ENCODE results near the gene LIPG.

Gene LIPG

DNA sequence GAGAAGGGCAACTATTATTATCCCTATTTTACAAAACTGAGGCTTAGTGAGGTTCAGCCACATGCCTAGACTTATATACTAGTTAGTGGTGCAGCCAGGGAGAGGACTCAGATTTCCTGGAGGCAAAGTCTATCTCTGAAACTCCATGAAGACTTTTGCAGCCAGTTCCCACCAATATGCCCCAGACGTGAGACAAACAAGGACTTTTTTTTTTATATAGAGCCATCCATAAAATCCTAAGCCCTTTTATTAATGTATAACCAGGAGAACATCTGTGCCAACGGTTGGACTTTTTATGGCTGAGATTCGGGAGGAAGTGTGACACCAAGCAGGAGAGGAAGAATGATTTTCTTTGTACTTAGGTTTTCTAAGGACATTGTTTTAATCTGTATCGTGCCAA lies 29.9 kb downstream of the LIPG start:
- no peak for DNase-seq (ENCODE audit: low spot score)

DNA sequence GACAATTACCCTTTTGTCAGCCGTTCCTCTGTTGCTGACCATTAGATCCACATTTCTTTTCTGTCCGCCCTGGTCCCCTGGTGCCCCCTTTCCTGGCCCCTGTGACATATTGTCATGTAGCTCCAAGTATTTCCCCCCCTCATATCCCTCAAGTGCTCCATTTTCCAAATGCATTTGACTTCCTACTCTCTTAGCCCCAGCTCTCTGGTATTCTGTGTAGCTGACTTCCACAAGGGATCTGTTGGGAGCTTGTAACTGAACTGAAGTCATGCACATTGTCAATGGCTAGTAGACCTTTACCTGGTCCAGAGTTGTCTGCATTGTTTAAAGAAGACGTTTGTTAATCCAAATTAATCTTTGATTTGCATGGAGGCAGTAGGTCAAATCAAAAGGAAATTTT lies 34.8 kb downstream of the LIPG start:
- H3K27ac Mint-ChIP-seq: no peak overlapping the region
- H3K9me3 Mint-ChIP-seq: no peaks in the 10 kb centered on the region
- H3K4me1 Mint-ChIP-seq (ENCODE audit: low read depth): peaks cover 4% of the 10 kb centered on the region
- H3K36me3 Mint-ChIP-seq (ENCODE audit: low read depth): no peaks in the 10 kb centered on the region
- no peak overlapping the region for H3K4me3 Mint-ChIP-seq
- H3K27me3 Mint-ChIP-seq (ENCODE audit: low read depth): peaks cover 12% of the 10 kb centered on the region
- no peak for DNase-seq (ENCODE audit: low spot score)

More for the DNA sequence above, 29.9 kb downstream of the LIPG start:
- no peaks in the 10 kb centered on the region for H3K36me3 Mint-ChIP-seq (ENCODE audit: low read depth)
- peaks cover 8% of the 10 kb centered on the region for H3K27me3 Mint-ChIP-seq (ENCODE audit: low read depth)
- H3K4me1 Mint-ChIP-seq (ENCODE audit: low read depth): no peaks in the 10 kb centered on the region
- H3K4me3 Mint-ChIP-seq: no peak overlapping the region
- H3K27ac Mint-ChIP-seq: no peak overlapping the region
- no peaks in the 10 kb centered on the region for H3K9me3 Mint-ChIP-seq

- peaks cover 4% of the 10 kb centered on the region for H3K4me1 Mint-ChIP-seq (ENCODE audit: low read depth)
Observed at GRCh38 chr18:49597157-49597931, 35.5 kb downstream of the LIPG start.

GRCh38 chr18:49601211-49601610 lies 39.4 kb downstream of the LIPG start:
- no peaks in the 10 kb centered on the region for H3K9me3 Mint-ChIP-seq
- peaks cover 35% of the 10 kb centered on the region for H3K27me3 Mint-ChIP-seq (ENCODE audit: low read depth)
- no peaks in the 10 kb centered on the region for H3K36me3 Mint-ChIP-seq (ENCODE audit: low read depth)
- peaks cover 4% of the 10 kb centered on the region for H3K4me1 Mint-ChIP-seq (ENCODE audit: low read depth)
- no peak overlapping the region for H3K4me3 Mint-ChIP-seq
- no peak for DNase-seq (ENCODE audit: low spot score)
- no peak overlapping the region for H3K27ac Mint-ChIP-seq

More at GRCh38 chr18:49597157-49597931, 35.5 kb downstream of the LIPG start:
- Mint-ChIP-seq H3K27me3 (ENCODE audit: low read depth) (peaks cover 15% of the 10 kb centered on the region), H3K4me3 (no peak overlapping the region), H3K9me3 (no peaks in the 10 kb centered on the region), H3K36me3 (ENCODE audit: low read depth) (no peaks in the 10 kb centered on the region), H3K27ac (no peak overlapping the region)
- no peak for DNase-seq (ENCODE audit: low spot score)

GRCh38 chr18:49608366-49609255 lies 46.8 kb downstream of the LIPG start:
- Mint-ChIP-seq H3K36me3 (ENCODE audit: low read depth) (no peaks in the 10 kb centered on the region), H3K4me3 (no peak overlapping the region), H3K27ac (no peak overlapping the region), H3K4me1 (ENCODE audit: low read depth) (no peaks in the 10 kb centered on the region), H3K27me3 (ENCODE audit: low read depth) (peaks cover 19% of the 10 kb centered on the region), H3K9me3 (no peaks in the 10 kb centered on the region)
- DNase-seq (ENCODE audit: low spot score): no peak

DNA sequence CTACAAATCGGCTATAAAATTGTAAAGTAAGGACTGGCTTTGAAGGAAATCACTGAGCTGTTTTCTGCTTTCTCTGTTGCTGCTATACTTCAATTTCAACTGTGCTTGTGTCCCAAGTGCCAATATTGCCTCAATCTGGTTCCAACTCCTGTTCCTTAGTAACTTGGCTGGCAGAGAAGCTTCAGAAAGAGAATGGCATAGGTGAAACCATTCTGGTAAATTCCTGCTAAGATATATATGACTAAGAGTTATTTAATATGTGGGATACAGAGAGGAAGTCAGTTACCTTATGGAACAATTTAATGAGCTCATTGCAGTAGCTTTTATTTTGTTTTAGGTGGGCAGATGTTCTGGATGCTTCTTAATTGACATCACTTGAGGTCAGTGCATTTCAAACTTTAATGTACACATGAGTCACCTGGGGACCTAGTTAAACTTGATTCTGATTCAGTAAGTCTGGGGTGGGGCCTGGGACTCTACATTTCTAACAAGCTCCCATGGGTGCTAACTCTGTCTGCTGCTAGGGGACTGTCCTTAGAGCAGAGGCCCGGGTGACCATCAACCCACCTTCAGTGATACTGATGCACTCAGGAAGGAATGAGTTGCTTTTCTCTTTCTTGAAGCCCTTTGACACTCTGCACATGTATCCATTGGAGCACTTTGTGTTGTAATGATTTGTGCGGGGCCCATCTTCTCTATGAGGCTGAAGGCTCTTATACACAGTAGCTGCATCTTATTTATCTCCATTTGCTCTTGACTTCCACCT lies 47.6 kb downstream of the LIPG start:
- no peak for DNase-seq (ENCODE audit: low spot score)
- no peak overlapping the region for H3K27ac Mint-ChIP-seq
- H3K4me1 Mint-ChIP-seq (ENCODE audit: low read depth): no peaks in the 10 kb centered on the region
- H3K4me3 Mint-ChIP-seq: no peak overlapping the region
- no peaks in the 10 kb centered on the region for H3K9me3 Mint-ChIP-seq
- H3K27me3 Mint-ChIP-seq (ENCODE audit: low read depth): peaks cover 13% of the 10 kb centered on the region
- H3K36me3 Mint-ChIP-seq (ENCODE audit: low read depth): no peaks in the 10 kb centered on the region

GRCh38 chr18:49610022-49610445 lies 48.2 kb downstream of the LIPG start:
- H3K27ac Mint-ChIP-seq: no peak overlapping the region
- peaks cover 12% of the 10 kb centered on the region for H3K27me3 Mint-ChIP-seq (ENCODE audit: low read depth)
- no peaks in the 10 kb centered on the region for H3K36me3 Mint-ChIP-seq (ENCODE audit: low read depth)
- no peaks in the 10 kb centered on the region for H3K4me1 Mint-ChIP-seq (ENCODE audit: low read depth)
- H3K4me3 Mint-ChIP-seq: no peak overlapping the region
- no peaks in the 10 kb centered on the region for H3K9me3 Mint-ChIP-seq
- DNase-seq (ENCODE audit: low spot score): no peak

GRCh38 chr18:49611316-49611715 lies 49.5 kb downstream of the LIPG start:
- Mint-ChIP-seq H3K9me3 (no peaks in the 10 kb centered on the region), H3K4me1 (ENCODE audit: low read depth) (no peaks in the 10 kb centered on the region), H3K4me3 (no peak overlapping the region), H3K36me3 (ENCODE audit: low read depth) (no peaks in the 10 kb centered on the region), H3K27me3 (ENCODE audit: low read depth) (peaks cover 4% of the 10 kb centered on the region), H3K27ac (no peak overlapping the region)
- DNase-seq (ENCODE audit: low spot score): no peak

GRCh38 chr18:49612515-49613033 lies 50.7 kb downstream of the LIPG start:
- no peaks in the 10 kb centered on the region for H3K9me3 Mint-ChIP-seq
- H3K36me3 Mint-ChIP-seq (ENCODE audit: low read depth): no peaks in the 10 kb centered on the region
- no peaks in the 10 kb centered on the region for H3K4me1 Mint-ChIP-seq (ENCODE audit: low read depth)
- no peak overlapping the region for H3K4me3 Mint-ChIP-seq
- H3K27ac Mint-ChIP-seq: no peak overlapping the region
- DNase-seq (ENCODE audit: low spot score): no peak
- H3K27me3 Mint-ChIP-seq (ENCODE audit: low read depth): peaks cover 4% of the 10 kb centered on the region

DNA sequence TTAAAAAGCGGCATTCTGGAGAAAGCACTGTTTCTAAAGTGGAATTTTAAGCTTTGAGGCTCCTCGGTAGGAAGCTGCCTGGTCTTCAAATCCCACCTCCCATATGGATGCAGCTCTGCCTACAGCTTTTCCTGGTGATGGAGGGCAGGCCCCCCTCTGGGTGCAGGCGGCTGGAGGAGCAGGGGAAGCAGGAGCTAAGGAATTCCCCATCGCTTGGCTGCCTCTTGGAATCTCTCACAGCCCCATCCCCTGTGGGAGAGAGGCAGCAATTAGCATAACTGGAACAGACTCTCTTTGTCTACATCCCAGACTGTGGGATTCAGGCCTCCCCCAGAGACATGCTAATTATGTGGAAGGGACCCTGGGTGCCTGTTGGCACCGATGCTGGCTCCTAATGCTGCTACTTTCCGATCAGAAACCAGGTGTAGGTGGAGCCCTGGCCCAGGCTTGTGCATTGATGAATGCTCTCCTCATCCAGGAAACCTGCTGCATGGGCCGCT lies 51.3 kb downstream of the LIPG start:
- Mint-ChIP-seq H3K4me1 (ENCODE audit: low read depth) (no peaks in the 10 kb centered on the region), H3K9me3 (no peaks in the 10 kb centered on the region), H3K27ac (no peak overlapping the region)

DNA sequence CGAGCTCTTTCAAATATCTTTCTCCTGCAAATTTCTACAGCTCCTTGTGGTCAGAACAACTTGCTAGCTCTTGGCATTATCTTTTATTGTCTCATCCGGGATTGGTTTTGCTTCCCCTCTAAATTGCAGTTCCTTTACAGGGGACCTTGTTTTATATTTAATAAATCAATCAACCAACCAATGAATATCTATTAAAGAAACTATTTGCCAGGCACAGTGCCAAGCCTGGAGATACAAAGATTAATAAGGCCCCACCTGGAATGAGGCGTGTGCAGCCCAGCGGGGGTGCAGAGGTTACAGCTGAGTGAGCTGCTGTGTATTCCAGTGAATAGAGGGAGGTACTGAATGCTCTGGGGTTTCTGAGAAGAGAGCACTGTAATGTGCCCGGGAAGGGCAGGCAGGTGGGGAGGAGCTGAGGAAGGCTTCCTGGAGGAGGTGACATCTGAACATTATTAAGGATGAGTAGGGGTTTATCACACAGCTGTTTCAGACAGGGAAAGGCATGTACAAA lies 51.8 kb downstream of the LIPG start:
- H3K4me1 Mint-ChIP-seq (ENCODE audit: low read depth): no peaks in the 10 kb centered on the region
- peaks cover 4% of the 10 kb centered on the region for H3K27me3 Mint-ChIP-seq (ENCODE audit: low read depth)
- H3K4me3 Mint-ChIP-seq: no peak overlapping the region
- DNase-seq (ENCODE audit: low spot score): no peak
- H3K36me3 Mint-ChIP-seq (ENCODE audit: low read depth): no peaks in the 10 kb centered on the region
- H3K9me3 Mint-ChIP-seq: no peaks in the 10 kb centered on the region
- no peak overlapping the region for H3K27ac Mint-ChIP-seq

More for the DNA sequence above, 51.3 kb downstream of the LIPG start:
- H3K36me3 Mint-ChIP-seq (ENCODE audit: low read depth): no peaks in the 10 kb centered on the region
- no peak for DNase-seq (ENCODE audit: low spot score)
- H3K27me3 Mint-ChIP-seq (ENCODE audit: low read depth): peaks cover 4% of the 10 kb centered on the region
- H3K4me3 Mint-ChIP-seq: no peak overlapping the region

GRCh38 chr18:49616618-49617328 lies 54.9 kb downstream of the LIPG start:
- H3K36me3 Mint-ChIP-seq (ENCODE audit: low read depth): no peaks in the 10 kb centered on the region
- no peaks in the 10 kb centered on the region for H3K9me3 Mint-ChIP-seq
- DNase-seq (ENCODE audit: low spot score): no peak
- H3K27ac Mint-ChIP-seq: no peak overlapping the region
- no peak overlapping the region for H3K4me3 Mint-ChIP-seq
- no peaks in the 10 kb centered on the region for H3K4me1 Mint-ChIP-seq (ENCODE audit: low read depth)
- peaks cover 18% of the 10 kb centered on the region for H3K27me3 Mint-ChIP-seq (ENCODE audit: low read depth)

DNA sequence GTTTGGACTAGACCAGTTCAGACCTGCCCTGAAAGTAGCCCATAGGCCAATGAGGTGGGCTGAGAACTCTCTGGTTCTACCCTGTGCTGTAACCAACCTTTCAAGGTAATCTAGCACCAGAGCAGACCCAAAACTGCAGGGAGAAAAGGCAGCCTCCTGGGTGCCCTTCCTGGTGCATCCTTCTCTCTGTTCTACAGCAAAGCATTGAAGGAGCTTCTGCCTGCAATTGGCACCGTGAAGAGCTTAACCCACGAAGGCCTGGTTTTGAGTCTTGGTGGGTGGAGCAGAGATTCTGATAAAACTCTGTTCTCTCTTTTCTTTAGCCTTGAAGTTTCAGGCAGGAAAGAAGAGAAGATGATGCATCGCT lies 55.5 kb downstream of the LIPG start:
- H3K27ac Mint-ChIP-seq: no peak overlapping the region
- DNase-seq (ENCODE audit: low spot score): no peak
- H3K4me1 Mint-ChIP-seq (ENCODE audit: low read depth): no peaks in the 10 kb centered on the region
- H3K9me3 Mint-ChIP-seq: no peaks in the 10 kb centered on the region
- peaks cover 21% of the 10 kb centered on the region for H3K27me3 Mint-ChIP-seq (ENCODE audit: low read depth)
- H3K4me3 Mint-ChIP-seq: no peak overlapping the region
- no peaks in the 10 kb centered on the region for H3K36me3 Mint-ChIP-seq (ENCODE audit: low read depth)
